ENCODE results near the gene KCNG2. TPM values are rescaled to one million over a fixed set of nuclear protein-coding genes. Genes with fewer than 3 reads are reported as not detected.

KCNG2 gene
- total and polyA plus RNA-seq, 12 donors: 0.06 to 2.9 (median 0.50) TPM; not detected in 3

- TF ChIP-seq CTCF (IDR thresholded peaks at IDR 0.05) (no peak), POLR2A (IDR thresholded peaks at IDR 0.05) (no peak)
- intact Hi-C loops (cut with DNase I): loop anchor here in 1 of 2 donors (10.0 kb wide), 1 partner anchor 58 kb away; no protein-coding TSS in a partner anchor
- Histone ChIP-seq H3K27ac (no peak overlapping the region), H3K9me3 (replicated peaks in 1 of 3) (peaks cover 8 to 27% (median 12%) of the 10 kb centered on the region in 3 donors), H3K36me3 (replicated peaks in 1 of 2) (no peaks in the 10 kb centered on the region), H3K4me3 (no peak overlapping the region), H3K27me3 (no peaks in the 10 kb centered on the region), H3K4me1 (replicated peaks in 1 of 2) (peaks cover 0 to 17% of the 10 kb centered on the region in 2 donors)
- WGBS, 4 donors: 93 to 96% (median 94%) methylated on average over 3 of the region's 3 CpGs
- no peak for DNase-seq
Observed at GRCh38 chr18:79932907-79933306, 135.2 kb downstream of the KCNG2 start.

GRCh38 chr18:79933765-79934164 is 136.0 kb downstream of the KCNG2 start:
- DNase-seq: peak in 3 of 7 donors; percentile 13 to 36 (median 26)
- H3K27ac ChIP-seq: peak overlapping the region in 1 of 5 donors; percentile 66
- no peaks in the 10 kb centered on the region for H3K27me3 ChIP-seq
- WGBS, 4 donors: 78 to 84% (median 82%) methylated on average over 10 of the region's 10 CpGs
- H3K4me3 ChIP-seq: no peak overlapping the region
- intact Hi-C loops (cut with DNase I): loop anchor here in 1 of 2 donors (10.0 kb wide), 1 partner anchor 59 kb away; no protein-coding TSS in a partner anchor
- TF ChIP-seq POLR2A (IDR thresholded peaks at IDR 0.05) (no peak), CTCF (IDR thresholded peaks at IDR 0.05) (peak in 1 of 6 experiments; percentile 5)
- peaks cover 0 to 17% of the 10 kb centered on the region in 2 donors for H3K4me1 ChIP-seq (replicated peaks in 1 of 2)
- H3K36me3 ChIP-seq (replicated peaks in 1 of 2): no peaks in the 10 kb centered on the region
- H3K9me3 ChIP-seq (replicated peaks in 1 of 3): peaks cover 8 to 27% (median 12%) of the 10 kb centered on the region in 3 donors

GRCh38 chr18:79934311-79935097 is 136.8 kb downstream of the KCNG2 start:
- DNase-seq: peak in 6 of 7 donors; percentile 40 to 73 (median 53)
- Histone ChIP-seq H3K27ac (peak overlapping the region in 2 of 5 donors; percentile 29 to 66), H3K36me3 (replicated peaks in 1 of 2) (no peaks in the 10 kb centered on the region), H3K4me3 (no peak overlapping the region), H3K4me1 (replicated peaks in 1 of 2) (peaks cover 0 to 17% of the 10 kb centered on the region in 2 donors), H3K27me3 (no peaks in the 10 kb centered on the region), H3K9me3 (replicated peaks in 1 of 3) (peaks cover 8 to 23% (median 10%) of the 10 kb centered on the region in 3 donors)
- TF ChIP-seq CTCF (IDR thresholded peaks at IDR 0.05): no peak
- no peak for TF ChIP-seq POLR2A (IDR thresholded peaks at IDR 0.05)
- intact Hi-C loops (cut with DNase I): loop anchor here in 1 of 2 donors (10.0 kb wide), 1 partner anchor 60 kb away; no protein-coding TSS in a partner anchor
- WGBS, 4 donors: 62 to 79% (median 67%) methylated on average over 8 of the region's 8 CpGs

- peaks cover 0 to 17% of the 10 kb centered on the region in 2 donors for H3K4me1 ChIP-seq (replicated peaks in 1 of 2)
- peak overlapping the region in 2 of 5 donors; percentile 29 to 66 for H3K27ac ChIP-seq
- peak in 2 of 7 donors; percentile 3 to 6 for DNase-seq
- TF ChIP-seq POLR2A (IDR thresholded peaks at IDR 0.05) (no peak), CTCF (IDR thresholded peaks at IDR 0.05) (no peak)
- no peak overlapping the region for H3K4me3 ChIP-seq
- H3K27me3 ChIP-seq: no peaks in the 10 kb centered on the region
- H3K36me3 ChIP-seq (replicated peaks in 1 of 2): no peaks in the 10 kb centered on the region
- intact Hi-C loops (cut with DNase I): loop anchor here in 1 of 2 donors (10.0 kb wide), 1 partner anchor 60 kb away; no protein-coding TSS in a partner anchor
- WGBS, 4 donors: 70 to 91% (median 87%) methylated on average over 5 of the region's 5 CpGs
- H3K9me3 ChIP-seq (replicated peaks in 1 of 3): peaks cover 3 to 17% (median 5%) of the 10 kb centered on the region in 3 donors
Observed at GRCh38 chr18:79935098-79935480, 137.4 kb downstream of the KCNG2 start.
